Stimulated activated CD4-positive, alpha-beta T cell treated with anti-CD3 and anti-CD28 coated beads, Interleukin-4, amount 100 ng/mL, for 48 hours (primary cell): ENCODE data around the gene RAI1.
"Not testable (repeated sequence)": the region's sequence is repeated elsewhere in the genome, so short reads cannot be mapped to it uniquely, and the experiment has no call there.

ENCODE experiments used
- DNase-seq, 2 donors: peaks; one replicate each; pipeline ENCODE4 v3.0.0-alpha.2; 2020; ENCODE audit warnings: low read depth in 2 of 2

The RAI1 gene

GRCh38 chr17:17681744-17682292 is 560 bp downstream of the RAI1 start:
- peak; percentile 18 to 42 for DNase-seq

- peak; percentile 41 to 44 for DNase-seq
Measured at GRCh38 chr17:17682293-17682736, 1.1 kb downstream of the RAI1 start.

GRCh38 chr17:17682737-17683680 is 1.8 kb downstream of the RAI1 start:
- peak; percentile 64 to 66 for DNase-seq

GRCh38 chr17:17683710-17684365 is 2.6 kb downstream of the RAI1 start:
- DNase-seq: no peak

- DNase-seq: no peak
Measured at GRCh38 chr17:17684906-17685774, 3.9 kb downstream of the RAI1 start.

GRCh38 chr17:17685775-17686291 is 4.6 kb downstream of the RAI1 start:
- DNase-seq: no peak

- DNase-seq: no peak
Measured at GRCh38 chr17:17689312-17689711, 8.1 kb downstream of the RAI1 start.

GRCh38 chr17:17690233-17690632 is 9.0 kb downstream of the RAI1 start:
- not testable (repeated sequence) for DNase-seq

- DNase-seq: no peak
Measured at GRCh38 chr17:17691468-17692263, 10.4 kb downstream of the RAI1 start.

- no peak for DNase-seq
Measured at GRCh38 chr17:17692353-17693252, 11.3 kb downstream of the RAI1 start.

- no peak for DNase-seq
Measured at GRCh38 chr17:17693253-17694168, 12.3 kb downstream of the RAI1 start.

GRCh38 chr17:17694169-17695081 is 13.2 kb downstream of the RAI1 start:
- DNase-seq: peak; percentile 56 to 57

- DNase-seq: no peak
Measured at GRCh38 chr17:17696085-17696484, 14.8 kb downstream of the RAI1 start.

GRCh38 chr17:17696882-17697633 is 15.8 kb downstream of the RAI1 start:
- no peak for DNase-seq

GRCh38 chr17:17698371-17698770 is 17.1 kb downstream of the RAI1 start:
- DNase-seq: no peak

GRCh38 chr17:17698869-17699351 is 17.7 kb downstream of the RAI1 start:
- DNase-seq: no peak
